GM04504 (cell line): ENCODE measurements around the gene COPS3.

Experiments used
- DNase-seq: peaks from one replicate; pipeline ENCODE4 v3.0.0-alpha.2; 2012; ENCODE audit warnings: low read depth

COPS3 gene

GRCh38 chr17:17241656-17242055 lies 39.4 kb downstream of the COPS3 start:
- DNase-seq: no peak

GRCh38 chr17:17239832-17240231 lies 41.2 kb downstream of the COPS3 start:
- DNase-seq: no peak

- DNase-seq: peak; percentile 76
These were observed 43.8 kb downstream of the COPS3 start, which contains the start of gene FLCN for GRCh38 chr17:17237026-17237799. FLCN (minus strand) TSS chr17:17237168; CDS start chr17:17228137, 9,031 bp downstream.

GRCh38 chr17:17236295-17237025 lies 44.6 kb downstream of the COPS3 start:
- peak; percentile 24 for DNase-seq

GRCh38 chr17:17235212-17236174 lies 45.6 kb downstream of the COPS3 start:
- DNase-seq: peak; percentile 32

- DNase-seq: no peak
These were observed 48.8 kb downstream of the COPS3 start for GRCh38 chr17:17232303-17232621.

- DNase-seq: no peak
These were observed 49.3 kb downstream of the COPS3 start for GRCh38 chr17:17231621-17232302.

- no peak for DNase-seq
These were observed 51.3 kb downstream of the COPS3 start for GRCh38 chr17:17229416-17230384.

GRCh38 chr17:17228521-17229279 lies 52.3 kb downstream of the COPS3 start:
- DNase-seq: no peak

GRCh38 chr17:17227608-17228520 lies 53.2 kb downstream of the COPS3 start:
- no peak for DNase-seq

GRCh38 chr17:17226451-17227265 lies 54.4 kb downstream of the COPS3 start:
- no peak for DNase-seq

- no peak for DNase-seq
These were observed 55.1 kb downstream of the COPS3 start for GRCh38 chr17:17225901-17226300.

- no peak for DNase-seq
These were observed 56.9 kb downstream of the COPS3 start for GRCh38 chr17:17224137-17224536.

- DNase-seq: no peak
These were observed 57.3 kb downstream of the COPS3 start for GRCh38 chr17:17223736-17224135.

- DNase-seq: no peak
These were observed 59.7 kb downstream of the COPS3 start for GRCh38 chr17:17221329-17221728.

GRCh38 chr17:17220529-17220928 lies 60.5 kb downstream of the COPS3 start:
- DNase-seq: no peak

- no peak for DNase-seq
These were observed 63.1 kb downstream of the COPS3 start for GRCh38 chr17:17217995-17218394.

GRCh38 chr17:17216776-17217175 lies 64.3 kb downstream of the COPS3 start:
- DNase-seq: no peak
